BJ (cell line): ENCODE results near the gene WDR20. TPM values are rescaled to one million over a fixed set of nuclear protein-coding genes. Genes with fewer than 3 reads are reported as not detected.
"Not testable (repeated sequence)": the region's sequence is repeated elsewhere in the genome, so short reads cannot be mapped to it uniquely, and the experiment has no call there.

Experiments used
- CTCF ChIA-PET: fragments of 350-600 bp; formaldehyde crosslinking; extraction: SDS; loops from one replicate; lab custom pipeline; 2021; ENCODE audit warnings: antibody characterized with exemption, inconsistent platforms; lab: Yijun Ruan, JAX
- POLR2A ChIA-PET: fragments of 300-600 bp; sonication (Branson Sonifier 250); formaldehyde crosslinking; extraction: SDS; loops from one replicate; lab custom pipeline; 2021; ENCODE audit warnings: antibody characterized with exemption; lab: Charles Lee
- DNase-seq: peaks from one replicate; pipeline ENCODE4 v3.0.0-alpha.2; 2011; ENCODE audit warnings: low read depth
- H3K27me3 ChIP-seq: 2 replicates; pipeline ENCODE4 v1.6.0; 2011; ENCODE audit warnings: low read length; ENCODE audit not compliant: control insufficient read depth, insufficient read depth
- H3K36me3 ChIP-seq: 2 replicates; pipeline ENCODE4 v1.5.1; 2011; ENCODE audit warnings: low read length; ENCODE audit not compliant: control insufficient read depth, insufficient read depth
- H3K4me3 ChIP-seq: 2 replicates; pipeline ENCODE4 v1.5.1; 2011; ENCODE audit warnings: low read depth, mild to moderate bottlenecking, control low read depth, low read length
- CTCF ChIP-seq: IDR thresholded peaks from 2 replicates; pipeline ENCODE4 v1.5.1; 2011; ENCODE audit warnings: low read depth, mild to moderate bottlenecking, control low read depth, inconsistent platforms, low read length, moderate library complexity; ENCODE audit not compliant: insufficient read depth
- polyA plus RNA-seq: library from polyadenylated mRNA; depleted of rRNA; stranded (reverse); fragments of >200 nt; gene quantifications from 2 replicates; pipeline ENCODE4 v1.2.3, GENCODE V29; 2011

Gene WDR20
- polyA plus RNA-seq, 1 experiment = 18.3 TPM

DNA sequence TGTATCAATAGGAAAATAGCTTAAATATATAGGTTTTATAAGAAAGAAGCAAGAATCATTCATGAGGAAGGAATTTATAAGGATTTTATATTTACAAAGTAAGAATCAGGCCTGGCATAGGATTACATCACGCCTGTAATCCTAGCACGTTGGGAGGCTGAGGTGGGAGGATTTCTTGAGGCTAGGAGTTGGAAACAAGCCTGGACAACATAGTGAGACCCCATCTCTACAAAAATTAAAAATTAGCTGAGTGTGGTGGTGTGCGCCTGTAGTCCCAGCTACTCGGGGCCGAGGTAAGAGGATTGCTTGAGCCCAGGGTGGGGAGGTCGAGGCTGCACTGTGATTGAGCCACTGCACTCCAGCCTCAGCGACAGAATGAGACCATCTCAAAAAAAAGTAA is 10.4 kb downstream of the WDR20 start:
- ChIA-PET POLR2A (no interaction called here), CTCF (no interaction called here)
- Histone ChIP-seq H3K4me3 (no peak overlapping the region), H3K36me3 (no peaks in the 10 kb centered on the region), H3K27me3 (no peaks in the 10 kb centered on the region)
- TF ChIP-seq CTCF = no peak
- no peak for DNase-seq

DNA sequence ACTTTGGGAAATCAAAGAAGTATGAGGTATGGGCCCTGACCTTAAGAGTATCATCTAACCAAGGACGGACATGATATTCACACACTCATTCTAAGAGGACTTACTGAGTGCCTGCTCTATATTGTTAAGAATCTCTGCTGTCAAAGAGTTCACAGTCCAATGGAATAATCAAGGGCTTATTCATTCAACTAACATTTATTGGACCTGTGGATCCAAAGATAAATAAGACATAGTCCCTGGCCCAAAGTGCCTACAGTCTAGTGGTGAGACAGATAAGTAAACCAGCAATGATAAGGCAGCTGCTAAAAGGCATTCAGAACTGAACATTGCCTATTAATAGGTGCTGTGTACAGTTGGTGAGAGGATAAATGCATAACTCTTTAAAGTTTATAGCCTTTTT is 11.0 kb downstream of the WDR20 start:
- TF ChIP-seq CTCF = no peak
- ChIA-PET CTCF (interaction anchor here (0.6 to 1.0 kb wide), 2 partner anchors 47 to 365 kb away, joined by 3 read pairs; no protein-coding TSS in a partner anchor), POLR2A (no interaction called here)
- no peak for DNase-seq
- H3K36me3 ChIP-seq = no peaks in the 10 kb centered on the region
- H3K27me3 ChIP-seq = no peaks in the 10 kb centered on the region
- no peak overlapping the region for H3K4me3 ChIP-seq

- CTCF ChIA-PET = interaction anchor here (0.6 to 1.0 kb wide), 2 partner anchors 46 to 365 kb away, joined by 3 read pairs; no protein-coding TSS in a partner anchor
- H3K4me3 ChIP-seq, H3K36me3 ChIP-seq, DNase-seq, POLR2A ChIA-PET, H3K27me3 ChIP-seq: not testable (repeated sequence)
These were observed 11.7 kb downstream of the WDR20 start for GRCh38 chr14:102151411-102151810.

DNA sequence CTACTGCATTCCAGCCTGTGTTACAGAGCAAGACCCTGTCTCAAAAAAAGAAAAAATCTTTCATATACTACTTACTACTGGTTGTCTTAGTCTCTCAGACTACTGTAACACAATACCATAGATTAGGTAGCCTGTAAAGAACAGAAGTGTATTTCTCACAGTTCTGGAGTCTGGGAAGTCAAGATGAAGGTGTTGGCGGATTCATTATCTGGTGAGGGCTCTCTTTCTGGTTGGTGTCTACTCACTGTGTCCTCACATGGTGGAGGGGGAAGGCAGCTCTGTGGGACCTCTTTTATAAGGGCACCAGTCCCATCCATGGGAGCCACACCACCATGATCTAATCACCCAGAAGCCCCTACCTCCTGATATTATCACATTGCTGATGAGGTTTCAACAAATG is 14.4 kb downstream of the WDR20 start:
- H3K4me3 ChIP-seq = no peak overlapping the region
- ChIA-PET POLR2A (no interaction called here), CTCF (interaction anchor here (0.6 to 0.7 kb wide), 2 partner anchors 28 to 32 kb away, joined by 3 read pairs; no protein-coding TSS in a partner anchor)
- no peaks in the 10 kb centered on the region for H3K27me3 ChIP-seq
- H3K36me3 ChIP-seq = no peaks in the 10 kb centered on the region
- no peak for DNase-seq
- no peak for TF ChIP-seq CTCF

DNA sequence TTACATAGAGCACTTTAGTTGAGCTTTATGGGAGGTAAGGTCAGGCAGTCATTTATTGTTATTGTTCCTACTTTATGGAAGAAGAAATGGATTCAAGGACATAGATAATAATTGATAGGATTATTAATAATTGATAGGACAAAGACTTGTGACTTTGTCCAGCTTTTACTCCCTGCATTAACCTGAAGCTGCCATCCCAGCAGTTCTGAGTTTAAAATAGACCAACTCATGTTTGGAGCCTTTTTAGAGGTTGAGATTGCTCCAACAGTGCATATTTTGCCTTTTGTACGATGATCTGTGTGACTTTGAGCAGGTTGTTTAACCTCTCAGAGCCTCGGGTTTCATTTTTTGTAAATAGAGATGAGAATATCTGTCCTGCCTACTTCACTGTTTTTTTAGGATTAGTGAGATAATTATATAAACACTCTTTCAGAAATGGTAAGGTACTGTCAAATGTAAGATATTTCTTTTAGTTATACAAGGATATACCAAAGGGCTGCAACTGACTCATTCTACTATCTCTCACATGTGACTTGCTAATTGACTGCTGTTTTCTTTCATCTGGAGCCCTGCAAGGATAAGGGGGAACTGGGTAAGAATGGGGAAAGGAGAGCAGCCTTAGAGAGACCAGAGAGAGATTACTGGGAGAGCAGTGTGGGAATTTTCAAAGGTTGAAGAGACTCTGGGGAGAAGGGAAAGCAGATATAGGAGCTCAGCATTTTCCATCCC is 15.3 kb downstream of the WDR20 start:
- no peaks in the 10 kb centered on the region for H3K27me3 ChIP-seq
- ChIA-PET POLR2A (no interaction called here), CTCF (interaction anchor here (0.9 kb wide), 1 partner anchor 227 kb away, joined by 3 read pairs; no protein-coding TSS in a partner anchor)
- H3K4me3 ChIP-seq = no peak overlapping the region
- DNase-seq = no peak
- H3K36me3 ChIP-seq = no peaks in the 10 kb centered on the region
- no peak for TF ChIP-seq CTCF

GRCh38 chr14:102157346-102157745 is 17.6 kb downstream of the WDR20 start:
- POLR2A ChIA-PET = no interaction called here
- no peak for TF ChIP-seq CTCF
- no peaks in the 10 kb centered on the region for H3K36me3 ChIP-seq

More at GRCh38 chr14:102157346-102157745, 17.6 kb downstream of the WDR20 start:
- CTCF ChIA-PET = interaction anchor here (1.0 to 1.1 kb wide), 2 partner anchors 31 to 42 kb away, joined by 3 to 4 read pairs; no protein-coding TSS in a partner anchor
- H3K4me3 ChIP-seq = no peak overlapping the region
- H3K27me3 ChIP-seq = no peaks in the 10 kb centered on the region
- DNase-seq = no peak
